ENCODE data around the gene SLC47A2. TPM values are rescaled to one million over a fixed set of nuclear protein-coding genes. Genes with fewer than 3 reads are reported as not detected.
A peak's percentile ranks its signal among the peaks of the same experiment; 100 is the strongest.

Gene SLC47A2
- total RNA-seq, 1 donor from 2014 or later = 1.5 TPM

GRCh38 chr17:19747829-19748806 lies 31.7 kb upstream of the SLC47A2 start, which contains the start of gene ALDH3A1:
Gene ALDH3A1, minus strand, starts transcription at chr17:19748298. Its CDS starts 3,169 bp downstream, at chr17:19745129.
- peak; percentile 88 for DNase-seq

- no peak for DNase-seq
Measured at GRCh38 chr17:19747159-19747719, 30.9 kb upstream of the SLC47A2 start.

DNA sequence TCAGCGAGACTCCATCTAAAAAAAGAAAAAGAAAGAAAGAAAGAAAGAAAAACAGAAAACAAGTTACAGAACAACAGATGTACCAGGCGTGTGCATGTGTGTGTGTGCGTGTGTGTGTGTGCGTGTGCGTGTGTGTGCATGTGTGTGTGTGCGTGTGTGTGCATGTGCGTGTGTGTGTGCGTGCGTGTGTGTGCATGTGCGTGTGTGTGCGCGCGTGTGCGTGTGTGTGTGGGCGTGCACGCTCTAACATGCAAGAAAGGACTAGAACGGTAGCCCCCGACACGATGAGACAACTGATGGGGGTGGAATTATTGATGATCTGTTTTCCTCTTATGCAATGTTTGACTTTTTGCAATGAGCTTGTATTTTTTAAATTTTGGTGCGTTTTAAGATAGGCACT lies 30.1 kb upstream of the SLC47A2 start:
- no peak for DNase-seq

DNA sequence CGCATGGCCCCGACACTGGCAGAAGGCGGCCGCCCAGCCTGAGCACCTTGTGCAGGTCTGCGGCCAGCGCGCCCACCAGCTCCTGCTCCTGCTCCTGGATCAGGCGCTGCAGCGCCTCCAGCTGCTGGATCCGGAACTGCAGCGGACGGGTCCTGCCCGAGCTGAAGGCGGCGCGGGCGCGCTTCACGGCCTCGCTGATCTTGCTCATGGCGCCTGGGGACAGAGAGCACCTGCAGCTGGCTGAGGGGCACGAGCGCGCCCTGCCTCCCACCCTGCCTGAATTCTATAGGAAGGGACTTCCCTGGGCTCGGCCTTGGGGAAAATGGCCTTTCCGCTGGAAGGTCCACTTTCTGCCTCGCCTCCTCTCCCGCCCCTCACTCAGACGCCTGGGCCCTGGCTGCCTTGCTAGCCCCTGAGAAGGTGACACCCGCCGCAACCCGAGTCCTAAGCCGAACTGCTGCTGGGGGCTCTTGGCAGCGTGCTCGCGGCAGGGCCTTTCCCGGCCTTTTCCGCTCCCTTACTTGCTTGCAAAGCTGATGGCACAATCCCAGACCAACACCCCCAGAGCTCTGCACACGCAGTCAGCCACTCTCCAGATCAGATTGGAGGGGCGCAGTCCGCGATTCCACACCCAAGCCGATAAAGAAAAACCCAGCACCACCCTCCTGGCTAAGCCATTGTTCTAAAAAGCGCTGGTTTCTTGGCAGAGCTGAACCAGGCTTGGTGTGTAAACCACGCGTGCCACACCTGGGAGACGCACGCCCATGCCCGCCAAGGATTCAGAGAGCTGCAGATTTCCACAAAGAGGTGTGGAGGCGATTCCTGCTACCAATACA lies 28.8 kb upstream of the SLC47A2 start:
- peak; percentile 93 for DNase-seq

GRCh38 chr17:19744492-19744891 lies 28.1 kb upstream of the SLC47A2 start:
- no peak for DNase-seq

DNA sequence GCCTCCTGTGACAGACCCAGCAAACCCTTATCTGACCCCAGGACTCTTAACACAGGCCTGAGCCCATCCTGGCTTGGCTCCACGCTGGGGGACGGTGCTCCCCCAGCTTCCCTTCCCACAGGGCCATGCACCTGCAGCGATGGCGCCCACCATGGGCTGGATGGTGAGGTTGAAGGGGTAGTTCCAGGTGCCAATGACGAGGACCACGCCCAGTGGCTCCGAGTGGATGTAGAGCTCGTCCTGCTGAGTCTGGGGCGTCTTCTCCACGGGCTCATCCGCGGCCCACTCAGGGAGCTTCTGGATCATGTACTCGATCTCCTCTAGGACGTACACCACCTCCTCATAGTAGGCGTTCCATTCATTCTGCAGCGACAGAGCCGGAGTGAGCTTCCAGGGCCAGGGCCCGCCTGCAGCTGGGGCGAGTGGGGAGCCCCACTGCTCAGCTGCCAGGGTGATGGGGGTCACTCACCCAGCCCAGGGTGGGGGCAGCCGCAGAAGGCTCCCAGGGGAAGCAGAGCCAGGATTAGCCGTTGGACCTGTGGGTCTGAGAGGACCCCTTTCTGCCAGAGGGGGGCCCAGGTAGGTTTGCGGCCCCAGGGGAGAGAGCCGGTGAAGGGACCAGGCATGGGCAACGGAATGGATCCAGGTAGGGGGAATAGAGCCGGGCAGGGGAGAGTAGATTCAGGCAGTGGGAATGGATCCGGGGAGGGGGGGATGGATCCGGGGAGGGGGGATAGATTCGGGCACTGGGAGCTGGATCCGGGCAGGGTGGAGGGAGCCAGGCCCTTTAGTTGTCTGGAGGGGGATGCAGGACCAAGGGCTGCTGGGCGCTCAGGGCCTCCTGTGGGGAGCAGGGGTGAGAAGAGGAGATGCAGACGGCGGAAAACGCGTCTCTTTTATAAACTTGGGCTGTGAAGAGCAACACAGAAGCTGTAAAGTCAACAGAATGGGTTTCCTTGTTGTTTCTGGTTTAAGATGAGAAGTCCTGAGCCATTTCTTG lies 27.0 kb upstream of the SLC47A2 start:
- DNase-seq = no peak

GRCh38 chr17:19742495-19742894 lies 26.1 kb upstream of the SLC47A2 start:
- DNase-seq = no peak

DNA sequence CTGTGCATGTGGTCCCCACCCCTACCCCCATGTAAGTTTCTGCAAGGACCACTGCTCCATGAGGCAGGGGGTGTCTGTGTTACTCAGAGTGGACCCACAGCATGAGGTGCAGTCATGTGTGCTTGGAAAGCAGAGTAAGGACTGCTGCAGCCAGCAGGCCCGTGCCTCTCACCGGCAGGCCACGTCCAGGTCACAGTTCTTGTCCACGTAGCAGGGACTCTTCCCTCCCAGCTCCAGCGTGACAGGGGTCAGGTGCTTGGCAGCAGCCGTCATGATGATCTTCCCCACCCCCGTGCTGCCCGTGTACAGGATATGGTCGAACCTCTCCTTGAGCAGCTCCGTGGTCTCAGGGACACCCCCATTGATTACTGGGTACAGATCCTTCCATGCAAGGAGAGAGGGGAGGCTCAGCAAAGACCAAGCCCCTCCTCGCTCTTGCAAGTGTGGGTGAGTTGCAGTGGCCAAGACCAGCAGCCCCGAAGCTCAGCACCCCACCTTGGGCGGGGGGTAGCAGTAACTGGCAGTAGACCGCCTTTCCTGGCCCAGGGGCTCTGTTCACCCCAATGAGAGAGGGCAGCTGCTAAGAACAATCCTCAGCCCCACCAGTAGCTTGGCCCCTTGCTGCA lies 25.6 kb upstream of the SLC47A2 start:
- no peak for DNase-seq

DNA sequence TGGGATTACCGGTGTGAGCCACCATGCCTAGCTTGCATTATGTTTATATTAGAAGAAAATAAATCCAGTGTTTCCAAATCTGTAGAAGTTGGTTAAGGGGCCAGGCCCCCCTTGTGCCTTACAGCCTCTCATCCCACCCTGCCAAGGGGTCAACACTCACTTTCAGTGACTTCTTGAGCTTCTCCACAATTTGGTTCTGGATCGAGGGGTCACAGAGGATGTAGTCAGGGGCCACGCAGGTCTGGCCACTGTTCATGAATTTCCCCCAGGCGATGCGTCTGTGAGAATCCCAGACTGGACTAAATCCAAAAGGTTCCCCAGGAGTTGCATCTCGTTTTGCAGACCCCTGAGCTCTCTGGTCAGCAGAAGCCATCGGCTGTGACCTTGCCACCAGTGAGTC lies 24.5 kb upstream of the SLC47A2 start:
- DNase-seq = no peak

DNA sequence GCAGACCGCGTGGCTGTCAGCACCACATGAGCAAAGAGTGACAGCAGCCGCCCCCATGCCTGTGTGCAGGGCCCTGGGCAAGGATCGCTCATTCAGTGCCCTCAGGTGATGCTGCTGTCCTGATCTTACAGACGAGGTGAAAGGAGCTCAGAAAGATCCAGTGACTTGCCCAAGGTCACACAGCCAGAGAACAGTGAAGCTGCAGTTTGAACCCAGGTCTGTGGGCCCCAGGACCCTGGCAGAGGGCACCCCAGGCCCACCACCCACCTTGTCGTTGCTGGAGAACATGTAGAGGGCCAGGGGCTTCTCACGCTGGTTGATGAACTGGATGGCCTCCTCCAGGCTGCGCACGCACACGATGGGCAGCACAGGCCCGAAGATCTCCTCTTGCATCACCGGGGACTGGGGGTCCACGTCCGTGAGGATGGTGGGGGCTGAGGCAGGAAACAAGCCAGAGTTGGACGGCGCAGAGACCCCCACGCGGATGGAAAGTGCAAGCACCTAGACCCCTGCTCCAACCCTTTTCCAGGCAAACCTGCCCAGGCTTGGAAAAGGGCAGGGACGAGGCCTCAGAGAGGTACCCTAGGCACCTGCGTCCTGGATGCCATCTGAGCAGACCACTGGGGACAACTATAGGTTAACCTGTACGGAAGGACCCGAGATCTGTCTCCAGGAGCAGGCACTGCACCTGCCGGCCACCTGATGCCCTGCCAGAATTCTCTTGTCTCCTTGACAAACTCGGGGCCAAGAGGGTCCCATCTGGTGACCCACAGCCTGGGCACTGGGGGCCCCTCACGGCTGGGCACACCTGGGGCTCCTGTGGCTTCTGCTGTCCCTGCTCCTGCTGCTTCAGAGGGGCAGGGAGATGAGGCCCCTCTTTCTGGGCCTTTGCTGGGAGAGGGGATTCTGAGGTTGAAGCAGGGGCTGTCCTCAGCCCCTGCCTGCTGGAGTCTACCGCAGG lies 23.1 kb upstream of the SLC47A2 start:
- no peak for DNase-seq

DNA sequence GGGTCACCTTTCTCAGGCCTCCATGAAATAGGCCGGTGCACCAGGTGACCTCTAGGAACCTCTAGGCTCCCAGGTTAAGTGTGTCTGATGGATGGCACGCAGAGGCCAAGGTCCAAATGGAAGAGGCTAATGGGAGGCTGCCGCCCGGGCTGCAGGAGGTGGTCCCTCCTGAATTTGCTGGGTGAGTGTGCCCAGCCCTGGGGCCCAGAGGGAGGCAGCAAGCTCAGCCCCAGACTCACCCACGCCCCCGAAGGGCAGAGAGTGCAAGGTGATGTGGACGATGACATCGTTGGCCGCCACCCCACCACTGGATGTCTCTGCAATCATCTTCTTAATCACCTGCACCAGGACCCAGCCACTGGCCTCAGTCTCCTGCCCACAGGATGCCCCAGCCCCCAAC lies 22.4 kb upstream of the SLC47A2 start:
- no peak for DNase-seq

DNA sequence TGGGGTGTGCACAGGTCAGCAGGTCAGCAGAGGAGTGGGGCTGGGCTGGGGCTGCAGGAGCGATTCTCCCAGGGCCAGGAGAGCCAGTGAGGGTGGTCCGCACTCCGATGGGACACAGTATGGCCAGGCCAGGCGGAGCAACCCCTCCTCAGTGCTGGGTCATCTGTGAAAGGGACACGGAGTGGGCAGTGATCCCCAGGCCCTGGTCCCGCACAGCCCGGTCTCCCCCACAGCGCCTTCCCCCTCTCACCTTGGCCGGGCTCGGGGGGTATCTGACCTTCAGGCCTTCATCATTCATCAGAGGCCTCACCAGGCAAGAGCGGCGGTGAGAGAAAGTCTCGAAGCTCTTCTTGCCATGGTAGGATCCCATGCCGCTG lies 21.7 kb upstream of the SLC47A2 start:
- no peak for DNase-seq

GRCh38 chr17:19737305-19738072 lies 21.1 kb upstream of the SLC47A2 start:
- DNase-seq = no peak

- no peak for DNase-seq
Measured at GRCh38 chr17:19736071-19736470, 19.7 kb upstream of the SLC47A2 start.

DNA sequence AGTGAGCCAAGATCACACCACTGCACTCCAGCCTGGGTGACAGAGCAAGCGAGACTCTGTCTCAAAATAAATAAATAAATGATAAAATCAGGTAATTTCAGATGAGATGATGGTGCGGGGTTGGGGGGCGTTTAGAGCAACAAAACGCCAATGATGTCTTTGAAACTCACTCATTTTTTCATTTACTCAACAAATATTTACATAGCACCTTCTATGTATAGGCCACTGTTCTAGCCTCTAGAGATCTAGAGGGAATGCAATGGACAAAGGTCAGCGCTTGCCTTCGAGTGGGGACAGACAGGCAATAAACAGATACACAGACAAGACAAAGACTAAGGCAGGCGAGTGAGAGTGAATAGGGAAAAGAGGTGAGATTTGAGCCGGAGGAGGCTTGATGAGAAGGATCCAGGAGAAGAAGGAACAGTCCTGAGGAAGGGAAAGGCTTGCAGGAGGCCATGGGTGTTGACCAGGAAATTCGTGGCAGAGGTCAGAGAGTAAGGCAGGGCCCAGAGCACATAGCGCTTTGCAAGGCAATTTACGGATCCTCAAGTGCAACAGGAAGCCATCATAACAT lies 17.7 kb upstream of the SLC47A2 start:
- no peak for DNase-seq

- DNase-seq = no peak
Measured at GRCh38 chr17:19731626-19732025, 15.2 kb upstream of the SLC47A2 start.

GRCh38 chr17:19730843-19731242 lies 14.5 kb upstream of the SLC47A2 start:
- DNase-seq = no peak

DNA sequence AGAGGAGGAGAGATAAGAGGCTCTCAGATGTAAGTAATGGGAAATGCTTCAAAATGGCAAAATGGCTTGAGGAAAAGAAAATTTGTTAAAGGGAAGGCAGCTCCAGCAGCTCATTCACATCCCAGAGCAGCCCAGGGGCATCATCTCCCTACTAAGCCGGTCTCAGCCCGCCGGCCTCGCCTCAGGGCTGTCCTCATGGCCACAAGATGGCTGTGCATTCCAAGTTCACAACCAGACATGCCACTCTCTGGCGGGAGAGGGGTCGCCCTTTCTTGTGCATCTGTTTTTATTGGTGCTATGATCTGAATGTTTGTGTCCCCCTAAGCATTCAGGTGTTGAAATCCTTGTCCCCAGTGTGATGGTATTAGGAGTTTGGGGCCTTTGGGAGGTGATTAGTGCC lies 13.5 kb upstream of the SLC47A2 start:
- DNase-seq = no peak

GRCh38 chr17:19728084-19728495 lies 11.7 kb upstream of the SLC47A2 start:
- peak; percentile 97 for DNase-seq

Data from tongue (tissue), 2 donors.